Activated CD8-positive, alpha-beta T cell treated with anti-CD3 and anti-CD28 coated beads, Interleukin-2, amount 10 ng/mL, durations not matched to agents 7 days and 5 days (primary cell): Measurements from ENCODE around the gene COL27A1. TPM values are rescaled to one million over a fixed set of nuclear protein-coding genes. Genes with fewer than 3 reads are reported as not detected.

Experiments used
- ATAC-seq: fragments of 150-1000 bp; cut with Tn5 transposase; one replicate; pipeline ENCODE4 v1.10.0; 2021; ENCODE audit warnings: moderate library complexity
- CTCF ChIA-PET: fragments of 350-600 bp; sonication (Branson Sonifier 250); formaldehyde crosslinking; loops from one replicate; lab custom pipeline; 2021; ENCODE audit warnings: antibody characterized with exemption; lab: Charles Lee
- POLR2A ChIA-PET: fragments of 350-600 bp; sonication (Branson Sonifier 250); formaldehyde crosslinking; loops from one replicate; lab custom pipeline; 2021; ENCODE audit warnings: antibody characterized with exemption; lab: Charles Lee
- DNase-seq: peaks from one replicate; pipeline ENCODE4 v3.0.0-alpha.2; 2020
- H3K27ac Mint-ChIP-seq: one replicate; pipeline ENCODE4 v1.8.0; 2021; ENCODE audit warnings: mild to moderate bottlenecking, mixed read lengths
- H3K27me3 Mint-ChIP-seq: one replicate; pipeline ENCODE4 v1.8.0; 2021; ENCODE audit warnings: low read depth, mixed read lengths
- H3K36me3 Mint-ChIP-seq: one replicate; pipeline ENCODE4 v1.8.0; 2021; ENCODE audit warnings: low read depth, mixed read lengths
- H3K4me1 Mint-ChIP-seq: one replicate; pipeline ENCODE4 v1.8.0; 2021; ENCODE audit warnings: low read depth, mixed read lengths
- H3K4me3 Mint-ChIP-seq: one replicate; pipeline ENCODE4 v1.8.0; 2021; ENCODE audit warnings: mild to moderate bottlenecking, mixed read lengths
- H3K9me3 Mint-ChIP-seq: one replicate; pipeline ENCODE4 v1.8.0; 2022; ENCODE audit warnings: mixed read lengths; ENCODE audit not compliant: insufficient read depth
- total RNA-seq, 2 experiments: library from RNA; stranded (reverse); gene quantifications; one replicate each; pipeline ENCODE4 v1.2.3, GENCODE V29; 2021

COL27A1 gene
- total RNA-seq, 2 experiments from 2014 or later, result 0.47 to 0.99 TPM

DNA sequence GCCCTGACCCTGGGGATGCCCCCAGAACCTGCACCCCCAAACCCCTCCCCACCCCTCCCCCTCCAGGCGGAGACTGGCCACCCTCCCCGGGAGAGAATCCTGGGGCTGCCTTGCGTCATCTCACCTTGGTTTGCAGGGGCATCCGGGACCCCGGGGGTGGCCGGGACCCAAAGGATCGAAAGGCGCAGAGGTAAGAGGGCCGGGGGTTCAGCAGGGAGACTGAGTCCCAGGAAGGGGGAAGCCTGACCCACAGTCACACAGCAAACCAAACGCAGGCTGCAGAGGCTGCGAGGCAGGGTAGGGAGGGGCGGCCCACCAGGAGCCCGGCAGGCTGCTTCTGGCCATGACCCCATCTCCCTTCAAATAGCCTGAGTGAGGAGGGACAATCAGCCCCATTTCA is 133.8 kb downstream of the COL27A1 start:
- H3K4me1 Mint-ChIP-seq, result no peaks in the 10 kb centered on the region
- no peak overlapping the region for H3K4me3 Mint-ChIP-seq
- ChIA-PET POLR2A (no interaction called here), CTCF (interaction anchor here (4.5 kb wide), 1 partner anchor 134 kb away, joined by 42 read pairs; the partner anchor contains the start of gene COL27A1)
- DNase-seq, result no peak
- no peak overlapping the region for H3K27ac Mint-ChIP-seq
- peaks cover 2% of the 10 kb centered on the region for H3K27me3 Mint-ChIP-seq
- no peaks in the 10 kb centered on the region for H3K9me3 Mint-ChIP-seq
- no peak for ATAC-seq
- H3K36me3 Mint-ChIP-seq, result no peaks in the 10 kb centered on the region

DNA sequence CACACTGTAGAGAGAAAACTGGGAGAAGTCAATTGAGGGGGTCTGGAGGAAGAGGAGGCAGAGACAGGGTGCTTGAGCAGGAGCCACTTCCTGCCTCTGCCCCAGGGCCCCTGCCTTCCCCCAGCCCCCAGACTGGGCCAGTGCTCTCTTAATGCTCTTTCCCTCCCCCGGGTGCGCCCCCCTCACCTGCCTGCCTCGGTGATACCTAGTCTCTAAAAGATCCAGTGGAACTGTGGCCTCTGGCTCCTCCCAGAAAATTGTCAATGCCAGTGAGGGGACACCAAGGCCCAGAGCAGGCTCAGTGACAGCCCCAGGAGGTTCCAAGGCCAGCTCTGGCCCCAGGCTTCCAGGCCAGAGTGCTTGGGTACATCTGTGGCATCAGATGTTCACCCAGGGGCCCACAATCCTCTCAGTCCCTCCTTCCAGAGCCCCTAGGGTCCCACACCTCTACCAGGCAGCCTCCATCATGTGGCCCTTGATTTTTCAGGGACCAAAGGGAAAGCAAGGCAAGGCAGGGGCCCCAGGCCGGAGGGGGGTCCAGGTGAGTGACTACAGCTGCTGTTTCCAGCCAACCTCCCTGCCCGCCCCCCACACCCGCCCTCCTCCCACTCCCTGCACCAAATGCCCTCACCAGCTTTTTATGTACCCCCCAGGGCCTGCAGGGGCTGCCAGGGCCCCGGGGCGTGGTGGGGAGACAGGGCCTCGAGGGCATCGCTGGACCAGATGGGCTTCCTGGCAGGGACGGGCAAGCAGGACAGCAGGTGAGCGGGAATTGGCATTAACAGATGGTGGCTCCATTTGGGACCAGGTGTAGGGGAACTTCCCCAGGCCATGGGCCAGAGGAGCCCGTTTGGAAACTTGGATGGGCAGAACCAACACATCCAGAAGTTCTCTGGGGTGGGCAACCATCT is 134.5 kb downstream of the COL27A1 start:
- CTCF ChIA-PET, result interaction anchor here (1.0 to 4.5 kb wide), 16 partner anchors 8 to 218 kb away, joined by 3 to 65 read pairs (median 6); partner anchors contain the start of genes COL27A1 and KIF12
- Mint-ChIP-seq H3K9me3 (no peaks in the 10 kb centered on the region), H3K36me3 (no peaks in the 10 kb centered on the region), H3K4me3 (no peak overlapping the region), H3K4me1 (no peaks in the 10 kb centered on the region), H3K27me3 (peaks cover 2% of the 10 kb centered on the region), H3K27ac (no peak overlapping the region)
- no peak for DNase-seq
- POLR2A ChIA-PET, result no interaction called here
- ATAC-seq, result peak; percentile 15

DNA sequence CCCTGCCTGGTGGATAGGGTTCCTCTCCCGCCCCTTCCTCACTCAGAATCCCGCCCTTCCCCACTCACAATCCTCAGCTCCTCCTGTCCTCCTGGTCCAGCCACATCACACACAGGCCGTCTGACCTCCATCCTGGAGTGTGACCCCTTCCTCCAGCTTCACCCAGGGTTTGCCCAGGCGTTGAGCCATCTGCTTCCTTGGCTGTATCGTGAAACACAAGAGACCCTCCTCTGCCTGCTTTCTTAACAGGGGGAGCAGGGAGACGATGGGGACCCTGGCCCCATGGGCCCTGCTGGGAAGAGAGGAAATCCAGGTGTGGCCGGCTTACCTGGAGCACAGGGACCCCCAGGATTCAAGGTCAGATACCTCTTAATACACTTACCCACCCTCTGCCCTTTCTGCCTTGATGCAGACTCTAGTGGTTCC is 135.2 kb downstream of the COL27A1 start:
- peak; percentile 20 for ATAC-seq
- no peaks in the 10 kb centered on the region for H3K4me1 Mint-ChIP-seq
- no peak overlapping the region for H3K4me3 Mint-ChIP-seq
- CTCF ChIA-PET, result interaction anchor here (0.6 to 4.5 kb wide), 44 partner anchors 9 to 363 kb away, joined by 3 to 65 read pairs (median 4); partner anchors contain the start of genes AMBP, COL27A1 and KIF12
- peaks cover 2% of the 10 kb centered on the region for H3K36me3 Mint-ChIP-seq
- POLR2A ChIA-PET, result no interaction called here
- no peaks in the 10 kb centered on the region for H3K9me3 Mint-ChIP-seq
- H3K27ac Mint-ChIP-seq, result no peak overlapping the region
- peaks cover 2% of the 10 kb centered on the region for H3K27me3 Mint-ChIP-seq
- no peak for DNase-seq

DNA sequence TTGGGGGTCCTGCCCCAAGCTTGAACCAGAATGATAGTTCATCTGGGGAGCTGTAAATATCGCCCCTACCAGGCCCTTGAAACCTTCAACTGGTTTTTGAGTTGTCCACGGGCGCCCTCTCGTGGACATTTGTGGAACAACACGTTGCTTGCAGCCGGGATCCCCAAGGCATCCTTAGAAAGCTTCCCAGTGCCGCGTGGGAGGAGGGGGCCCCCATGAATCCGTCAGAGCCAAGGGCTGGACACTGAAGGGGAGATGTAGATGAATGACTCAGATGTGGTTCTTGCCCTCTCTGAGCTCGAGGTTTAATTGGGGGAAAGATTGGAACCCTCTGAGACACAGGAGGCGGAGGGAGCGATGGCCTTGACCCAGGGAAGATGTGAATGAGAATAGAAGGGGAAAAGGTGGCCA is 135.7 kb downstream of the COL27A1 start:
- peak; percentile 78 for DNase-seq
- H3K27me3 Mint-ChIP-seq, result peaks cover 5% of the 10 kb centered on the region
- CTCF ChIA-PET, result interaction anchor here (0.6 to 4.5 kb wide), 45 partner anchors 8 to 362 kb away, joined by 3 to 65 read pairs (median 4); partner anchors contain the start of genes AMBP, COL27A1 and KIF12
- no peak overlapping the region for H3K4me3 Mint-ChIP-seq
- no peak overlapping the region for H3K27ac Mint-ChIP-seq
- ATAC-seq, result peak; percentile 71
- POLR2A ChIA-PET, result no interaction called here
- no peaks in the 10 kb centered on the region for H3K4me1 Mint-ChIP-seq
- peaks cover 2% of the 10 kb centered on the region for H3K36me3 Mint-ChIP-seq
- H3K9me3 Mint-ChIP-seq, result no peaks in the 10 kb centered on the region

DNA sequence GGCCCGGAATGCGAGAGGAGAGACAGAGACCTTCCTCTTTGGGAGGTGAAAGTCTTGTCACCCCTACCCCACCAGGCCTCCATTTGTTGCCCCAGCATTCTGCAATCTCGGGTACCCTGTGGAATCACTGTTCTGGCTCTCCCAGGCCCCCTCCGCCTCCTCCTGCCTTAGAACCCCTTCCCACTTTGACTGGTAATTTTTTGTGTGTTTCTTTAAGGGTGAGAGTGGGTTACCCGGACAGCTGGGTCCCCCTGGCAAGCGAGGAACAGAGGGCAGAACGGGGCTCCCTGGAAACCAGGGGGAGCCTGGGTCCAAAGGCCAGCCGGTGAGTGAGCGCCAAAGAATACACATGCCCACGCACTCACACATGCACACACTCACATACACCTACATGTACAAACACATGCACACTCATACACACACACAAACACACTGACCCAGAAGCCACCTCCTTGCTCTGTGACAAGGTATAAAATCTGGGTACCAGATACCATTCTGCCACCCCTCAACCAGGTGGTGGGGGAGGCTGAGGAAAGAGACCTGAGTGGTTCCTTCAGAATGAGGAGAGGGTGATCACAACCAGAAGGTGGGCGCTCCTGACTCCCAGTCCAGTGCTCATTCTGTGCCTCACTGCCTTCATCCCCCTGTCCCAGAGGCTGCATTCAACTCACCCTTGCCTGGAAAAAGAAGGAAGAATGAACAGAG is 136.7 kb downstream of the COL27A1 start:
- ChIA-PET POLR2A (no interaction called here), CTCF (interaction anchor here (0.7 to 4.5 kb wide), 18 partner anchors 12 to 214 kb away, joined by 3 to 65 read pairs (median 6); partner anchors contain the start of genes AMBP and COL27A1)
- Mint-ChIP-seq H3K4me1 (no peaks in the 10 kb centered on the region), H3K36me3 (peaks cover 2% of the 10 kb centered on the region), H3K27ac (no peak overlapping the region), H3K9me3 (no peaks in the 10 kb centered on the region), H3K27me3 (peaks cover 7% of the 10 kb centered on the region), H3K4me3 (no peak overlapping the region)
- DNase-seq, result no peak
- no peak for ATAC-seq

DNA sequence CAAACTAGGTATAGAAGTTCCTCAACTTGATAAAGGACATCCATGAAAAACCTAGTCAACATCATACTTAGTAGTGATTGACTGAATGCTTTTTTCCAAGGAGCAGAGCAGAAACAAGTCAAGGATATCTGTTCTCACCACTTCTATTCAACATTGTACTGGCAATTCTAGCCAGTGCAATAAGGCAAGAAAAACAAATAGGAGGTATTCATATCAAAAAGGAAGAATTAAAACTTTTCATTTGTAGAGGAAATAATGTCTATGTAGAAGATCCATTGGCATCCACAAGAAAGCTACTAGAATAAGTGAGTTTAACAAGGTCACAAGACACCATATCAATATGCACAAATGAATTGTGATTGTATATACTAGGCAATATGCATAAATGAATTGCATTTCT is 139.3 kb downstream of the COL27A1 start:
- H3K4me3 Mint-ChIP-seq, result no peak overlapping the region
- H3K4me1 Mint-ChIP-seq, result no peaks in the 10 kb centered on the region
- no peaks in the 10 kb centered on the region for H3K9me3 Mint-ChIP-seq
- H3K36me3 Mint-ChIP-seq, result peaks cover 2% of the 10 kb centered on the region
- no peak overlapping the region for H3K27ac Mint-ChIP-seq
- ChIA-PET POLR2A (no interaction called here), CTCF (interaction anchor here (3.0 to 3.8 kb wide), 2 partner anchors 187 to 212 kb away, joined by 15 to 19 read pairs; no protein-coding TSS in a partner anchor)
- ATAC-seq (no peak), DNase-seq (no peak)
- H3K27me3 Mint-ChIP-seq, result peaks cover 9% of the 10 kb centered on the region

DNA sequence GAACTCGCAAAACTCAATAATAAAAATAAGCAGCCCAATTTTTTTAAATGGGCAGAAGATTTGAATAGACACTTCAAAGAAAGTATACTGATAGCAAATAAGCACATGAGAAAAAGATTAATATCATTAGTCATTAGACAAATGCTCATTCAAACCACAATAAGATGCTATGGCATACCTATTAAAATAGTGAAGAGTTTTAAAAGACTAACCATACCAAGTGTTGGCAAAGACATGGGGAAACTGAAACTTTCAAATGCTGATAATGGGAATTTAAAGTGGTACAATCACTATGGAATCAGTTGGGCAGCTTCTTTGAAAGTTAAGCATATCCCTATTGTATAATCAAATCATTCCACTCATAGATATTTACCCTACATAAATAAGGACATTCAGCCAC is 141.0 kb downstream of the COL27A1 start:
- CTCF ChIA-PET, result interaction anchor here (3.0 kb wide), 1 partner anchor 214 kb away, joined by 15 read pairs; no protein-coding TSS in a partner anchor
- no peak for ATAC-seq
- Mint-ChIP-seq H3K27me3 (peaks cover 9% of the 10 kb centered on the region), H3K27ac (no peak overlapping the region), H3K36me3 (peaks cover 2% of the 10 kb centered on the region), H3K4me1 (no peaks in the 10 kb centered on the region), H3K9me3 (no peaks in the 10 kb centered on the region), H3K4me3 (no peak overlapping the region)
- POLR2A ChIA-PET, result no interaction called here
- no peak for DNase-seq

DNA sequence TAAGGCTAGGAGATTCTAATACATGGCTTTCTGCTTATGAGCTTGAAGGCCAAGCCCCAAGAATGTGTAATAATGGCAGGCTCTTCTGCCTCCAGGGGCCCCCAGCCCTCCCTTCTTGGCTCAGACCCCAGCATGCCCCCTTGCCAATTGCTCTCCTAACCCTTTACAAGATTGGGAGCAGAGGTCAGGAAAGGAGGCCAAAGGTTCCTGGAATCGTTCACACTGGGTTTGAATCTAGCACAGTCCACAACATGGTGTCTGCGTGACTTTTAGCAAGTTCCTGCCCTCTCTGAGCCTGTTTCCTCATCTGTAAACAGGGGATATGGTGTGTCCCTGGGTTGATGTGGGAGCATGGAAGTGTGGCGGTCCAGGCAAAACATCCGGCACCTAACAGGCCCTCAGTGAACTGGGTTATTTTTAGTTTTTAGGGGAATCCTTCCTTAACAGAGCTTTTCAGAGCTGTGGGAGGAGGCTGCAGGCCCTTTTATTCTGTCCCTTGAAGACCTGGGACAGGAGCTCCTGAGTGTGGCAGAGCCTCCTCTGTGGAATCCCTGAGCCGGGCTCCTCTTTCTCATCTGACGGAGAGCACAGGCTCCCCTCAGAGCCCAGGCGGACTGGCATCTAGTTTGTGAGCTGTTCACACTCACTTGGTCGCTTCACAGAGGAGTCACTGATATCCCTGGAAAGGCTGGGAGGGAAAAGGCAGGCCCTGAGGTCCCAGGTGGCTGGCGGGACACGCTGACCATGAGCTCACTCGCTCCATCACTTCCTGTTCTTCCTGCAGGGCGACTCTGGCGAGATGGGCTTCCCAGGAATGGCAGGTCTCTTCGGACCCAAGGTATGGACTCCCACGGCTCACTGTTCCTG is 144.2 kb downstream of the COL27A1 start:
- ATAC-seq, result no peak
- CTCF ChIA-PET, result interaction anchor here (1.0 to 1.5 kb wide), 2 partner anchors 9 to 191 kb away, joined by 3 to 6 read pairs; no protein-coding TSS in a partner anchor
- POLR2A ChIA-PET, result no interaction called here
- Mint-ChIP-seq H3K9me3 (no peaks in the 10 kb centered on the region), H3K27me3 (peaks cover 7% of the 10 kb centered on the region), H3K4me3 (no peak overlapping the region), H3K36me3 (peaks cover 2% of the 10 kb centered on the region), H3K27ac (no peak overlapping the region), H3K4me1 (no peaks in the 10 kb centered on the region)
- no peak for DNase-seq

DNA sequence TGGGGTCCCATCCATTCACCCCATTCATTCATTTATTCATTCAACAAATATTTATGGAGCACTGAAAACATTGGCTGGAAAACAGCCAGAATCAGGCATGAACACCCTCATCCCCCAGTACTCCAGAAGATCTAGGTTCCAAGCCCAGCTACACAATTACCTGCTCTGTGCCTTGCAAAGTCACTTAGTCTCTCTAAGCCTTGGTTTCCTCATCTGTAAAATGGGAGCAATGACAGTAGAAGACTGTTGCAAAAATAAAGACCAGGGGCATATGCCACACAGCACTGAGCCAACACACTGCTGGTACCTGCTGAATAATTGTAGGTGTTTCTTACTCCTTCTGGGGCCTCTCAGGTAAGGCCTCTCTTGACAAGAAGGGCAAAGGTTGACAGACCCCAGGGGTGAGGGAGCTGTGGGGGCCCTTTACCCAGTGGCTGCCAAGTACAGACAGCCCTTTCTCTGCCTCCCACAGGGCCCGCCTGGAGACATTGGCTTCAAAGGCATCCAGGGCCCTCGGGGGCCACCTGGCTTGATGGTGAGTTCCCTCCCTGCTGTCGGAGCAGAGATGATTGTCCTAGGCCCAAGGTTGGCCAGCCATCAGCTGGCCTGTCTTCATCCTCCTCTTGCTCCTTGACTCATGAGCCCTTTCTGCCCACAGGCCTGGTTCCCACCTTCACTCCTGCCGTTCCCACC is 145.0 kb downstream of the COL27A1 start:
- ChIA-PET CTCF (interaction anchor here (0.9 to 1.5 kb wide), 2 partner anchors 9 to 10 kb away, joined by 4 to 6 read pairs; no protein-coding TSS in a partner anchor), POLR2A (no interaction called here)
- no peak for ATAC-seq
- peaks cover 1% of the 10 kb centered on the region for H3K36me3 Mint-ChIP-seq
- H3K4me1 Mint-ChIP-seq, result no peaks in the 10 kb centered on the region
- DNase-seq, result no peak
- peaks cover 7% of the 10 kb centered on the region for H3K27me3 Mint-ChIP-seq
- H3K27ac Mint-ChIP-seq, result no peak overlapping the region
- no peaks in the 10 kb centered on the region for H3K9me3 Mint-ChIP-seq
- H3K4me3 Mint-ChIP-seq, result no peak overlapping the region

DNA sequence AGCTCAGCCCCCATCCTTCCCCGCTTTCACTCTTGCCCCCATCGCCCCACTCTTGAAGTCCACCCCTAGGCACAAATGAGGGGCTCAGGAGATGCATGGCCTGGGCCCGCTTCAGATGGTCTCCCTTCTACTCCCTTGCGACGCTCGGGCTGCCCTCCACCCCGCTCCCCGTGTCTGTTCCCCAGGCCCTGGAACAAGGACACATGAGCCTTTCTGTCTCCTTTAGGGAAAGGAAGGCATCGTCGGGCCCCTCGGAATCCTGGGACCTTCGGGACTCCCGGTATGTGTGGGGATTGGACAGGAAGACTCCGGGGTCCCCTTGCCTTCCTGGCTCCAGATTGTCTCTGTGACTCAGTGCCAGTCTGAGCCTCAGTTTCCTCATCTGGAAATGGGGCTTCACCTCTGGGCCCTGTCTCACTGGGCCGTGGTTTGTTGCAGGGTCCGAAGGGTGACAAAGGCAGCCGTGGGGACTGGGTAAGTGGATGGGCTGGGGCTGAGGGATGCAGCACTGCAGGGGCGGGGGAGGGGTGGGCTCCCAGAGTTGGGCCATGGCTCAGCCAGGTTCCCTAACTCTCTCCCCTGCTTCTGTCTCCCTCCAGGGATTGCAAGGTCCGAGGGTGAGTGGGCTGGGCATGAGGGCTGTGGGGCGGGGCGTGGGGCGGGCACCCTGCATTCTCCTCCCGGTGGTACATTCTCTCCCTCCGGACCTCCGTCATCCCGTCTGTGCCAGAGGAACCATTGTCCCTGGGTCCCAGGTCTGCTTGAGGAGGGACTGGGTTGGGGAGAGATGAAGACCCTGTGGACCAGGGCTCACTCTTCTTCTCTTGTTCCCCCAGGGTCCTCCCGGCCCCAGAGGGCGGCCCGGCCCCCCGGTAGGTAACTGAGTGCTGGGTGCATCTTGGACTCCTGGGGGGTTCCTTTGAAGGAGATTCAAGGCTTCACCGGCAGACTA is 145.8 kb downstream of the COL27A1 start:
- no peak for ATAC-seq
- no peak for DNase-seq
- Mint-ChIP-seq H3K36me3 (no peaks in the 10 kb centered on the region), H3K4me1 (no peaks in the 10 kb centered on the region), H3K27ac (no peak overlapping the region), H3K9me3 (no peaks in the 10 kb centered on the region), H3K4me3 (no peak overlapping the region), H3K27me3 (peaks cover 4% of the 10 kb centered on the region)
- CTCF ChIA-PET, result interaction anchor here (0.9 kb wide), 1 partner anchor 11 kb away, joined by 4 read pairs; no protein-coding TSS in a partner anchor
- POLR2A ChIA-PET, result no interaction called here
